ENCODE results near the gene CDC5L.

CDC5L gene

DNA sequence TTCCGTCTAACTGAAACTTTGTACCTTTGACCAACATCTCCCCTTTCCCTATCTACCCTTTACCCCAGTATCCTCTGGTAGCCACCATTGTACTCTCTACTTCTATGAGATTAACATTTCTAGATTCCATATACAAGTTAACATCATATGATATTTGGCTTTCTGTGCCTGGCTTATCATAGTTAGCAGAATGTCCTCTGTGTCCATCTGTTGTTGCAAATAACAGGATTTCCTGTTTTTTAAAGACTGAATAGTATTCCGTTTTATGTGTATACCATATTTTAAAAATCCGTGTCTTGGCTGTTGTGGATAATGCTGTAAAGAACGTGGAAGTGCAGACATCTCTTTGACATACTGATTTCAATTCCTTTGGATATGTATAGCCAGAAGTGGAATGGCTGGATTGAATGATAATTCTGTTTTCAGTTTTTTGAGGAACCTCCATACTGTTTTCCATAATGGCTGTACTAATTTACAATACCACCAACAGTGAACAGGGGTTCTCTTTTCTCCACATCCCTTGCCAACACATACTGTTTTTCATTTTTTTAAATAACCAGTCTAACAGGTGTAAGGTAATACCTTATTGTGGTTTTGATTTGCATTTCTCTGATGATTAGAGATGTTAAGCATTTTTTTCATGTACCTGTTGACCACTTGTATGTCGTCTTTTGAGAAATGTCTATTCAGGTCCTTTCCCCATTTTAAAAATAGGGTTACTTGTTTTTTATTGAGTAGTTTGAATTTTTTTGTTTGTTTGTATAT lies 53.8 kb downstream of the CDC5L start:
- Histone ChIP-seq H3F3A (ENCODE audit: insufficient read depth, low read length) (no peaks in the 10 kb centered on the region), H2AFZ (ENCODE audit: low read length) (no peak overlapping the region), H3K27ac (ENCODE audit: low read depth, low read length, poor library complexity, severe bottlenecking) (no peak overlapping the region), H3K9ac (ENCODE audit: low read length) (no peak overlapping the region), H3K27me3 (ENCODE audit: insufficient read depth, low read length) (no peaks in the 10 kb centered on the region), H3K4me1 (ENCODE audit: insufficient read depth, low read length, severe bottlenecking) (no peaks in the 10 kb centered on the region), H3K4me2 (ENCODE audit: low read length) (no peak overlapping the region), H3K9me2 (ENCODE audit: low read depth, low read length) (no peaks in the 10 kb centered on the region), H3K36me3 (ENCODE audit: insufficient read depth, low read length) (peaks cover 82% of the 10 kb centered on the region), H3K4me3 (ENCODE audit: low read depth, low read length, poor library complexity, severe bottlenecking) (no peak overlapping the region), H3K9me3 (ENCODE audit: low read length) (peaks cover 6% of the 10 kb centered on the region; the same call in 1 of the 2 replicates), H3K79me2 (ENCODE audit: insufficient read depth, low read length) (0 out of 2 replicates have a peak, but pooled peaks cover 6% of the 10 kb centered on the region), H4K20me1 (ENCODE audit: insufficient read depth, low read length) (no peaks in the 10 kb centered on the region)
- TF ChIP-seq, protein P1, sequence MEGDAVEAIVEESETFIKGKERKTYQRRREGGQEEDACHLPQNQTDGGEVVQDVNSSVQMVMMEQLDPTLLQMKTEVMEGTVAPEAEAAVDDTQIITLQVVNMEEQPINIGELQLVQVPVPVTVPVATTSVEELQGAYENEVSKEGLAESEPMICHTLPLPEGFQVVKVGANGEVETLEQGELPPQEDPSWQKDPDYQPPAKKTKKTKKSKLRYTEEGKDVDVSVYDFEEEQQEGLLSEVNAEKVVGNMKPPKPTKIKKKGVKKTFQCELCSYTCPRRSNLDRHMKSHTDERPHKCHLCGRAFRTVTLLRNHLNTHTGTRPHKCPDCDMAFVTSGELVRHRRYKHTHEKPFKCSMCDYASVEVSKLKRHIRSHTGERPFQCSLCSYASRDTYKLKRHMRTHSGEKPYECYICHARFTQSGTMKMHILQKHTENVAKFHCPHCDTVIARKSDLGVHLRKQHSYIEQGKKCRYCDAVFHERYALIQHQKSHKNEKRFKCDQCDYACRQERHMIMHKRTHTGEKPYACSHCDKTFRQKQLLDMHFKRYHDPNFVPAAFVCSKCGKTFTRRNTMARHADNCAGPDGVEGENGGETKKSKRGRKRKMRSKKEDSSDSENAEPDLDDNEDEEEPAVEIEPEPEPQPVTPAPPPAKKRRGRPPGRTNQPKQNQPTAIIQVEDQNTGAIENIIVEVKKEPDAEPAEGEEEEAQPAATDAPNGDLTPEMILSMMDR (IDR thresholded peaks at IDR 0.05; ENCODE audit: low read length) = no peak
- TF ChIP-seq EZH2 (IDR thresholded peaks at IDR 0.05; ENCODE audit: borderline replicate concordance, low read length) = no peak

DNA sequence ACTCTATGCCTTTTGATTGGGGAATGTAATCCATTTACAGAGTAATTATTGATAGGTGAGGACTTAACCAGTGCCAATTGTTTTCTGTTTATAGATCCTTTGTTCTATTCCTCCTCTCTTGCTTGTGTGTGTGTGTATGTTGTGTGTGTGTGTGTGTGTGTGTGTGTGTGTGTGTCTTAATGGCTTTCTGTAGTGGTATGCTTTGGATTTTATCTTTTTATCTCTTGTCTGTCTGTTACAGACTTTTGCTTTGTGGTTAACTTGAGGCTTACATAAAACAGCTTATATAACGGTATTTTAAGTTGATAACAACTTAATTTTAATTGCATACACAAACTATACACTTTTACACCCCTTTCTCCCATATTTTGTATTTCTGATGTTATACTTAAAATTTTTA lies 54.7 kb downstream of the CDC5L start:
- Histone ChIP-seq H3F3A (ENCODE audit: insufficient read depth, low read length) (no peaks in the 10 kb centered on the region), H3K79me2 (ENCODE audit: insufficient read depth, low read length) (no peaks in the 10 kb centered on the region), H3K9me3 (ENCODE audit: low read length) (peaks cover 6% of the 10 kb centered on the region; the same call in 1 of the 2 replicates), H3K27me3 (ENCODE audit: insufficient read depth, low read length) (no peaks in the 10 kb centered on the region), H3K4me1 (ENCODE audit: insufficient read depth, low read length, severe bottlenecking) (no peaks in the 10 kb centered on the region), H3K36me3 (ENCODE audit: insufficient read depth, low read length) (peaks cover 83% of the 10 kb centered on the region), H3K4me3 (ENCODE audit: low read depth, low read length, poor library complexity, severe bottlenecking) (no peak overlapping the region), H3K9me2 (ENCODE audit: low read depth, low read length) (no peaks in the 10 kb centered on the region), H2AFZ (ENCODE audit: low read length) (no peak overlapping the region), H3K27ac (ENCODE audit: low read depth, low read length, poor library complexity, severe bottlenecking) (no peak overlapping the region), H4K20me1 (ENCODE audit: insufficient read depth, low read length) (no peaks in the 10 kb centered on the region), H3K4me2 (ENCODE audit: low read length) (no peak overlapping the region), H3K9ac (ENCODE audit: low read length) (no peak overlapping the region)
- TF ChIP-seq, protein P1 (IDR thresholded peaks at IDR 0.05; ENCODE audit: low read length) = no peak
- TF ChIP-seq EZH2 (IDR thresholded peaks at IDR 0.05; ENCODE audit: borderline replicate concordance, low read length) = no peak

DNA sequence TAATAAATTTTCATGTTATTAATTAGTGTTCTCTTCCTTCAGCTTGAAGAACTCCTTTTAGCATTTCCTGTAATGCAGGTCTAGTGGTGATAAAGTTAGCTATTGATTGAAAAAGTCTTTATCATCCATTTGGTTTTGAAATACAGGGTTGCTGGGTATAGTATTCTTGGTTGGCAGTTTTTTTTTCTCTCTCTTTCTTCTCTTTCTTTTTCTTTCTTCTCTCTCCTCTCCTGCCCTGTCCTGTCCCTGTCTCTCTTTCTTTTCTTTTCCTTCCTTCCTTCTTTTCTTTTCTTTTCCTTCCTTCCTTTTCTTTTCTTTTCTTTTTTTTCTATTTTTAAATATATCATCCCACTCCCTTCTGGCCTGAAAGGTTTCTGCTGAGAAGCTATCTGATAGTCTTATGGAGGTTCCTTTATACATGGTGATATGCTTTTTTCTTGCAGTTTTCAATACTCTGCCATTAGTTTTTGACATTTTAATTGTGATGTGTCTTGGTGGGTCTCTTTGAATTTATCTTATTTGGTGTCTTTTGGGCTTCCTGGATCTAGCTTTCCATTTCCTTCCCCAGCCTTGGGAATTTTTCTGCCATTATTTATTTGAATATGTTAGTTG lies 55.4 kb downstream of the CDC5L start:
- Histone ChIP-seq H3K79me2 (ENCODE audit: insufficient read depth, low read length) (no peaks in the 10 kb centered on the region), H2AFZ (ENCODE audit: low read length) (no peak overlapping the region), H3K4me3 (ENCODE audit: low read depth, low read length, poor library complexity, severe bottlenecking) (no peak overlapping the region), H3K36me3 (ENCODE audit: insufficient read depth, low read length) (peaks cover 88% of the 10 kb centered on the region), H3K4me2 (ENCODE audit: low read length) (no peak overlapping the region), H4K20me1 (ENCODE audit: insufficient read depth, low read length) (no peaks in the 10 kb centered on the region), H3K9me3 (ENCODE audit: low read length) (peaks cover 6% of the 10 kb centered on the region; the same call in 1 of the 2 replicates), H3K9ac (ENCODE audit: low read length) (no peak overlapping the region), H3K27me3 (ENCODE audit: insufficient read depth, low read length) (no peaks in the 10 kb centered on the region), H3K4me1 (ENCODE audit: insufficient read depth, low read length, severe bottlenecking) (no peaks in the 10 kb centered on the region), H3F3A (ENCODE audit: insufficient read depth, low read length) (no peaks in the 10 kb centered on the region), H3K9me2 (ENCODE audit: low read depth, low read length) (no peaks in the 10 kb centered on the region), H3K27ac (ENCODE audit: low read depth, low read length, poor library complexity, severe bottlenecking) (no peak overlapping the region)
- TF ChIP-seq, protein P1 (IDR thresholded peaks at IDR 0.05; ENCODE audit: low read length) = no peak
- no peak for TF ChIP-seq EZH2 (IDR thresholded peaks at IDR 0.05; ENCODE audit: borderline replicate concordance, low read length)

All from OCI-LY1 (cell line).